KMS-11 (cell line): ENCODE measurements around the gene METTL1.

Experiments
- H2AFZ ChIP-seq: fragments of 200-600 bp; sonication (generic); 2 replicates; pipeline ENCODE4 v1.6.1; 2016; ENCODE audit warnings: antibody characterized with exemption, mixed run types, low read depth
- H3K27ac ChIP-seq: fragments of 200-600 bp; sonication (generic); 2 replicates; pipeline ENCODE4 v1.6.1; 2016; ENCODE audit warnings: mild to moderate bottlenecking, mixed run types
- H3K27me3 ChIP-seq: fragments of 200-600 bp; sonication (generic); 2 replicates; pipeline ENCODE4 v1.6.1; 2017; ENCODE audit warnings: mild to moderate bottlenecking, low read depth, mixed run types, moderate library complexity; ENCODE audit not compliant: insufficient read depth
- H3K36me3 ChIP-seq: fragments of 200-600 bp; sonication (generic); 2 replicates; pipeline ENCODE4 v1.6.1; 2017; ENCODE audit warnings: mild to moderate bottlenecking, mixed run types; ENCODE audit not compliant: insufficient read depth
- H3K4me1 ChIP-seq: fragments of 200-600 bp; sonication (generic); 2 replicates; pipeline ENCODE4 v1.6.1; 2016; ENCODE audit warnings: mild to moderate bottlenecking, low read depth, mixed run types; ENCODE audit not compliant: poor library complexity, severe bottlenecking
- H3K4me2 ChIP-seq: fragments of 200-600 bp; sonication (generic); 2 replicates; pipeline ENCODE4 v1.7.0; 2016; ENCODE audit warnings: mild to moderate bottlenecking, mixed run types
- H3K4me3 ChIP-seq: fragments of 200-600 bp; sonication (generic); IDR thresholded peaks from 2 replicates; pipeline ENCODE4 v1.6.1; 2017; ENCODE audit warnings: low read depth, low read length, mixed read lengths; ENCODE audit not compliant: insufficient read depth
- H3K79me2 ChIP-seq: fragments of 200-600 bp; sonication (generic); 2 replicates; pipeline ENCODE4 v1.6.1; 2016; ENCODE audit warnings: low read depth, mixed run types; ENCODE audit not compliant: insufficient read depth
- H3K9ac ChIP-seq: fragments of 200-600 bp; sonication (generic); 2 replicates; pipeline ENCODE4 v1.6.1; 2016; ENCODE audit warnings: mild to moderate bottlenecking, mixed run types
- H4K20me1 ChIP-seq: fragments of 200-600 bp; sonication (generic); 2 replicates; pipeline ENCODE4 v1.6.1; 2016; ENCODE audit warnings: mild to moderate bottlenecking, mixed run types; ENCODE audit not compliant: insufficient read depth
- TF ChIP-seq, protein P1 (sequence below): fragments of 200-600 bp; sonication (generic); conservative IDR thresholded peaks from 2 replicates; pipeline ENCODE4 v1.6.1; 2017; ENCODE audit warnings: low read depth, mild to moderate bottlenecking, antibody characterized with exemption, low read length, moderate library complexity, mixed read lengths

Gene METTL1

DNA sequence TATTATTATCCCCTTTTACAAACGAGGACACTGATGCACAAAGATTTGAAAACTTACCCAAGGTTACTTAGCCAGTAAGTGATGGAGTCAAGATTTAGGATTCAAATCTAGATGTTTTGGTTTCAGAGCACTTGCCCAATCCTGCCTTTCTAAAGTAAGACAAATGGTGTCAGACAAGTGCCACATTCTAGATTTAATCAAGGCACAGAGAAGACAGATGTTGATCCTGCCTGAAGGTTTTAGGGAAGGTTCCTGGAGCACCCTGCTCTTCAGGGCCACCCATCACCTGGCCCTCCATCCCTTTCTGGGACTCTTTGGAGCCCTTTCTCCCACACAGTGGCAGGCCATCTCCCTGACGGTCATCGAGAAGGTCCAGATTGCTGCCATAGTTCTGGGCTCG lies 14.1 kb downstream of the METTL1 start:
- Histone ChIP-seq H3K4me2 (no peak overlapping the region), H3K27me3 (no peaks in the 10 kb centered on the region), H3K9ac (no peak overlapping the region), H3K36me3 (no peaks in the 10 kb centered on the region), H3K27ac (no peak overlapping the region), H3K4me3 (no peak overlapping the region), H3K4me1 (peaks cover 29% of the 10 kb centered on the region), H2AFZ (no peak overlapping the region), H4K20me1 (no peaks in the 10 kb centered on the region), H3K79me2 (peaks cover 2% of the 10 kb centered on the region; the same call in 1 of the 2 replicates)
- TF ChIP-seq, protein P1, sequence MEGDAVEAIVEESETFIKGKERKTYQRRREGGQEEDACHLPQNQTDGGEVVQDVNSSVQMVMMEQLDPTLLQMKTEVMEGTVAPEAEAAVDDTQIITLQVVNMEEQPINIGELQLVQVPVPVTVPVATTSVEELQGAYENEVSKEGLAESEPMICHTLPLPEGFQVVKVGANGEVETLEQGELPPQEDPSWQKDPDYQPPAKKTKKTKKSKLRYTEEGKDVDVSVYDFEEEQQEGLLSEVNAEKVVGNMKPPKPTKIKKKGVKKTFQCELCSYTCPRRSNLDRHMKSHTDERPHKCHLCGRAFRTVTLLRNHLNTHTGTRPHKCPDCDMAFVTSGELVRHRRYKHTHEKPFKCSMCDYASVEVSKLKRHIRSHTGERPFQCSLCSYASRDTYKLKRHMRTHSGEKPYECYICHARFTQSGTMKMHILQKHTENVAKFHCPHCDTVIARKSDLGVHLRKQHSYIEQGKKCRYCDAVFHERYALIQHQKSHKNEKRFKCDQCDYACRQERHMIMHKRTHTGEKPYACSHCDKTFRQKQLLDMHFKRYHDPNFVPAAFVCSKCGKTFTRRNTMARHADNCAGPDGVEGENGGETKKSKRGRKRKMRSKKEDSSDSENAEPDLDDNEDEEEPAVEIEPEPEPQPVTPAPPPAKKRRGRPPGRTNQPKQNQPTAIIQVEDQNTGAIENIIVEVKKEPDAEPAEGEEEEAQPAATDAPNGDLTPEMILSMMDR, result no peak

DNA sequence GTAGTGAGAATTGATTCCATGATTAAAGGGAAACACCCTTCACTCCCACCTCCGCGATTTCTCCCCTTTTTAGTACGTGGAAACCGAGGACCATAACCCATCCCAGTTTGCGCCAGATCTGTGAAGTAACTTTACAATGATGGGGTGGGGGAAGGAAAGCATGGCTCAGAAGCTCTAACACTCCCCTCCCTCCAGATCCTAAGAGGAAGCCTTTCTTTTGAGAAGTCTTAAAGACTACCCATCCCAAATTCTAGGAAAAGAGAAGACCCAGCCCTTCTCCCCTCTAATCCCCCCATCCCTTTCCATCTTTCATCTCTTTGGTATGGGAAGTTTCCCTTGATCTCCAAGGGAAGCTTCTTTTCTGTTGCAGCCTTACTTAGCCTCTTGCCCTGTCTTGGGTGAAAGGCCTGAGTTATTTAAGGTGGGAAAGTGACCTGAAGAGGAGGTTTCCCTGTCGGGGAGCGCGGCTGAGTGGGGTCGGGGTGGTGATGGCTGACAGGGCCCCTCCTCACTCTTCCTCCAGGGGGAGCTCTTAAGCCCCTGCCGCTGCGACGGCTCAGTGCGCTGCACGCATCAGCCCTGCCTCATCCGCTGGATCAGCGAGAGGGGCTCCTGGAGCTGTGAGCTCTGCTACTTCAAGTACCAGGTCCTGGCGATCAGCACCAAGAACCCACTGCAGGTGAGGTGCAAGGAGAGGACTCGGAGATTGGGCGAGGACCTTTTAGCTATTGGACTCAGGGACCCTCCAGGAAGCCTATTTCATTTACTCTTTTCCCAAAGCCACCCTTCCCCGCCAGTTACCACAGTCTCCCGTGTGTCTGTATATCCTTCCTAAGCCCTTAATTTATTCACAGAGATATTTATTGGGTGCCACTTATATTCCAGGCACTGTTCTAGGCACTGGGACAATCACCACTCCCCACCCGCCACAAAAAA lies 15.2 kb downstream of the METTL1 start:
- TF ChIP-seq, protein P1, result peak; percentile 67
- Histone ChIP-seq H3K4me2 (peak overlapping the region; percentile 93), H3K36me3 (no peaks in the 10 kb centered on the region), H3K27me3 (no peaks in the 10 kb centered on the region), H3K27ac (no peak overlapping the region), H3K9ac (no peak overlapping the region), H3K4me1 (peaks cover 31% of the 10 kb centered on the region), H2AFZ (no peak overlapping the region), H3K4me3 (peak overlapping the region; percentile 43), H4K20me1 (no peaks in the 10 kb centered on the region), H3K79me2 (peaks cover 10% of the 10 kb centered on the region)

DNA sequence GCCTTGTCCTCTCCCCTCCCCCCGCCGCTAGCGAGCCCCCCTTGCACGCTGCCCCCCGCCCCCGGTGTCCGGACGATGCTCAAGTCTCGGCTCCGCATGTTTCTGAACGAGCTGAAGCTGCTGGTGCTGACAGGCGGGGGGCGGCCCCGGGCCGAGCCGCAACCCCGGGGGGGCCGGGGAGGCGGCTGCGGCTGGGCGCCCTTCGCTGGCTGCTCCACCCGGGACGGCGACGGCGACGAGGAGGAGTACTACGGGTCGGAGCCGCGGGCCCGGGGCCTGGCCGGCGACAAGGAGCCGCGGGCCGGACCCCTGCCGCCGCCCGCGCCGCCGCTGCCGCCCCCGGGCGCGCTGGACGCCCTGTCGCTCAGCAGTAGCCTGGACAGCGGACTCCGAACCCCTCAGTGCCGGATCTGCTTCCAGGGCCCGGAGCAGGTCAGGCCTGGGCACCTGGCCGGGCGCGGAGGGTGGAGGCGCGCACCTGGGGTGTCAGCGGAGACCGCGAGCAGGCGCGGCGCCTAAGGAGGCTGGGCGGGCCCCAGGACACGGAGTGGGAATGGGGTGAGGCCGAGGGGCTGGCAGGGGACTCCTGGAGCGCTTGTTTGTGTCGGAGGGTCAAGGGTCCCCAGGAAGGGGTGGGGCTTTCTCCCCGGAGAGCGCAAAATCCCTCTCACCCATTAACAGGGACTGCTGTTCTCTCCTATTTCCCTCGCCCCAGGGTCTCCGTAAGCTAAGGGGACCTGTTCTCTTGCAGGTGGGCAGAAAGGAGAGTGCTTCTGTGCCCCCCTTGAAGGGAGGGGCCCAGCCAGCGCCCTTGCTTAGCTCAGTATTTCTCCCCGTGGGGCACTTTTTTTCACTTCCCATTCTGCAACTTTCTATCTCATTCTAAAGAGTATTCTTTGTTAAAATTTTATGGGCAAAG lies 16.2 kb downstream of the METTL1 start:
- Histone ChIP-seq H3K79me2 (peaks cover 19% of the 10 kb centered on the region), H3K4me3 (peak overlapping the region; percentile 43), H3K9ac (peak overlapping the region; percentile 8; the same call in 1 of the 2 replicates), H2AFZ (peak overlapping the region; percentile 21; the same call in 1 of the 2 replicates), H3K27me3 (no peaks in the 10 kb centered on the region), H3K27ac (no peak overlapping the region), H3K4me2 (peak overlapping the region; percentile 93), H3K4me1 (peaks cover 36% of the 10 kb centered on the region), H3K36me3 (peaks cover 3% of the 10 kb centered on the region; the same call in 1 of the 2 replicates), H4K20me1 (no peaks in the 10 kb centered on the region)
- TF ChIP-seq, protein P1, result no peak

DNA sequence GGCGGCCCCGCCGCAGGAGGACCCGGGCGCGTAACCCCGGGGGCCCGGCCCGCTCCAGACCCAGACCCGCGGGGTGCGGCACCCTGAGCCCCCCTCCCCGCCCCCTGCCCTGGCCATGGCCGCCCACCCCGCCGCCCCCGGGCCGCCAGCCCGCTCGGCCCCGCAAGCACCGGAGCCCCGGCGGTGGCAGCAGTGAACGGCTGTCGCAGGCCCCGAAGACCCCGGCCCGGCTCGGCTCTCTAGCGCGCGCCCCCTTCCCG lies 16.8 kb downstream of the METTL1 start:
- H4K20me1 ChIP-seq, result no peaks in the 10 kb centered on the region
- peaks cover 25% of the 10 kb centered on the region for H3K79me2 ChIP-seq
- TF ChIP-seq, protein P1, result no peak
- no peak overlapping the region for H3K4me2 ChIP-seq
- no peak overlapping the region for H3K9ac ChIP-seq
- peaks cover 42% of the 10 kb centered on the region for H3K4me1 ChIP-seq
- no peak overlapping the region for H3K27ac ChIP-seq
- H3K4me3 ChIP-seq, result no peak overlapping the region
- H3K36me3 ChIP-seq, result peaks cover 9% of the 10 kb centered on the region; the same call in 1 of the 2 replicates
- H2AFZ ChIP-seq, result no peak overlapping the region
- H3K27me3 ChIP-seq, result no peaks in the 10 kb centered on the region
